ENCODE measurements around the gene RASA3.
"Not testable (repeated sequence)": the region's sequence is repeated elsewhere in the genome, so short reads cannot be mapped to it uniquely, and the experiment has no call there.

Gene RASA3

DNA sequence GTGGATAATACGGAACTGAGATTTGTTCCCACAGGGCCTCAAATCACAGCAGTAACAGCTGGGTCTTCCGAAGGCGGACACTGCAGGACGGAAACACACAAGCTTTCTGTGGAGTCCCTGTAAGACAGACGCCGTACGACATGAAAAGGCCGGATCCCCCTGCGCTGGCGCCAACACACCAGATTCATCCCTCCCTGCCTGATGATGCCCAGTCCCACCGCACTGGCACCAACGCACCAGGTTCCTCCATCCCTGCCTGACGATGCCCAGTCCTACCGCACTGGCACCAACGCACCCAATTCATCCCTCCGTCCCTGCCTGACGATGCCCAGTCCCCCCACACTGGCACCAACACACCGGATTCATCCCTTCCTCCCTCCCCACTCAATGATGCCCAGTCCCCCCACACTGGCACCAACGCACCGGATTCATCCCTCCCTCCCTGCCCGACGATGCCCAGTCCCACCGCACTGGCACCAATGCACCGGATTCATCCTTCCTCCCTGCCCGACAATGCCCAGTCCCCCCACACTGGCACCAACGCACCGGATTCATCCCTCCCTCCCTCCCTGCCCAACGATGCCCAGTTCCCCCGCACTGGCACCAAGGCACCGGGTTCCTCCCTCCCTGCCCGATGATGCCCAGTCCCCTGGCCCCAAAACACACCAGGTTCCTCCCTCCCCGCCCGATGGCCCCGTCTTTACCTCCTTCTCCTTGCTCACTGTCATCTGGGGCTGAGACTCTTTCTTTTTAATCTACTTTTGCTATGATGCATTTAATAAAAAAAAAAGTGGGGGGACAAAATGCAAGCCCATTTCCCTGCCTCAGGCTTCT is 55.1 kb downstream of the RASA3 start:
- DNase-seq = no peak

DNA sequence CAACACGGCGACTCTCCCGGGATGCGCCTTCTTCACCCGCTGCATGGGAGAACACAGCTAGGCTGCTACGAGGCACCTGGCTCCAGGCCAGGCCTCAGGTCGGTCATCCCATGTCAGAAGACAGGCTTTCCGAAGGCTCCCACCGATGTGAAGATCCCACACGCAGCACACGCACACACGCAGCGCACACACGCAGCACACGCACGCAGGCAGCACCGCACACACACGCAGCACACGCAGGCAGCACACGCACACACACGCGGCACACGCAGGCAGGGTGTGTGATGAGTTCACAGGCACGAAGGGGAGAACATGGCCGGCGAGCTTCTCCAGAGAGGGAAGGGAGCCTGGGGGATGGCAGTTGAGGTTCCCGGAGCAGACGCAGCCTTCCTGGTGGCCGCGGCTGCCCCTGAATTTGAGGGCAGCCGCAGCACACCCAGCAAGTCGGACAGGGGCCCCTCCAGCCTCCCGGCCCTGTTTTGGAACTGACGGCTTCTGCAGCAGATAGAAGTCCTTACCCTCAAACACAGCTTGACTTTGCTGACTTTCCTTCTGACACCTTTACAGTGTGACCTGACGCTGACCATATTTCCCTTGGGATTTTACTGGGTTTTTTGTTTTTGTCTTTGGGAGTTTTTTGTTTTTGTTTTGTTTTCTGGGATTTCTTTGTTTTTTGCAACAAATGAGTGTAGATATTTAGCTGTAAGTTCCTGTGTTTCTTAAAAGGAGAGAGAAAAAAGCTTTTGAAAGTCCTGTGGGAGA is 55.9 kb downstream of the RASA3 start:
- no peak for DNase-seq

DNA sequence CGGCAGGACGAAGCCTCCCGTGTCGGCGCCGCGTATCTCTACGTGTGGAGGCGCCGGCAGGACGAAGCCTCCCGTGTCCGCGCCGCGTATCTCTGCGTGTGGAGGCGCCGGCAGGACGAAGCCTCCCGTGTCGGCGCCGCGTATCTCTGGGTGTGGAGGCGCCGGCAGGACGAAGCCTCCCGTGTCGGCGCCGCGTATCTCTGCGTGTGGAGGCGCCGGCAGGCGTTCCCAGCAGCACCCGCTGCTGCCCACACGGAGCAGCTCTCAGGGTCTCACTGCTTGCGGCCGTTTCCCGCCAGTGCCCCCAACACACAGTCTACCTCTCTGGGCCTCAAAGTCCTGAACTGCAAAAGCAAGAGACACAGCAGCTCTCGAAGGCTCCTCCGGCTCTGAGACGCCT is 56.6 kb downstream of the RASA3 start:
- DNase-seq = not testable (repeated sequence)

DNA sequence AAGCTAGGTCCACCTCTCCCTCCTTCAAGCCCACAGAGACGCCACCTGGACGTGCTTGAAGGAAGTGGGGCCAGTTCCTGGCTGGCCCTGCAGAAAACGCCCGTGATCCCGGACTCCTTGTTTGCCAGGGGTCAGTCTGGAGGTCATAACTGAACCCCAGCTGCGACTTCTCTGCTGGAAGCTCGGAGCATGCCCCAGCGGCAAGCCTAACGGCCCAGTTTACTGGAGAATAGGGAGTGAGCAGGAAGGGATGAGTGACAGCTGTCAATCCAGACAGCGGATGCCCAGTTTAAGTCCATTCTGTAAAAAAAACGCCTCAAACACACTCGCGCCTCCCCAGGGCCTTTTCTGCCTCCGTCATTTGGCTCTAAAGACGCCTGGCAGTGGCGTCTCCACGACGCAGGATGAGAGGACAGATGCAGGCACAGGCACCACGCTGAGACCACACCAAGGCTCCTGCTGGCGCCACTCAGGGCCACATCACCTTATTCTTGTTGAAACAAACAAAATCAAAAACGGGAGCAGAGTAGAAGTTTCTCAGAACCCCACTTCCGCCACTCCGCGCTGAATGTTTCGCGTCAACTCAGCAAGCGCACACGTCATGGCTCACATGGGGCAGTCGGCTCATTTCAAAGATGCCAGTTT is 57.6 kb downstream of the RASA3 start:
- no peak for DNase-seq

DNA sequence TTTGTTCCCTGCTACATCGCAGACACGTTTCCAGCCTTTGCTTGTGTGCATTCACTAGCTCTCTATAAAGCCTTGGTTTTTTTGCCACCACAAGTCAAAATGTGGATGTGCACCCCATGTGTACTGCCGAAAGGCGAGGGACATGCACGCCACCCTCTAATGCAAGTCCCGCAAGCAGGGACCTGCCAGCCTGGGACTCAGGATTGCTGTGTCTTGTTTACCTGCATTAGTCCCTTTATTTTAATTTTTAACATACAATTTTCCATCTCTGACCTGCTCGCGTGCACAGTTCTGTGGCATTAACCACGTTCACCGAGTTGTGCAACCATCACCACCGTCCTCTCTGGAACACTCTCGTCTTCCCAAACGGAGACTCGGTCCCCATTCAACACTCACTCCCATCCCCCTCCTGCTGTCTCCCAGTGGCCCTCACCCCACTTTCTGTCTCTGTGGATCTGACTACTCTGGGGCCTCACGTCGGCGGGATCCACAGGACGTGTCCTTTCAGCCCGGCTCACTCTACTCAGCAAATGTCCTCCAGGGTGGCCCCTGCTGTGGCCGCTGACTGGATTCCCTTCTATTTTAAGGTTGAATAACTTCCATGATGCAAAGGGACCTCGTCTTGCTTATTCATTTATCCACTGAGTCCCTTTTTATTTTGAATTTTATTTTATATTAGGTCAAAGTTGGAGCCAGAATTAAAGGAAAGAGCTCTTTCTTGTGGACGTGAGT is 58.4 kb downstream of the RASA3 start:
- DNase-seq = no peak

DNA sequence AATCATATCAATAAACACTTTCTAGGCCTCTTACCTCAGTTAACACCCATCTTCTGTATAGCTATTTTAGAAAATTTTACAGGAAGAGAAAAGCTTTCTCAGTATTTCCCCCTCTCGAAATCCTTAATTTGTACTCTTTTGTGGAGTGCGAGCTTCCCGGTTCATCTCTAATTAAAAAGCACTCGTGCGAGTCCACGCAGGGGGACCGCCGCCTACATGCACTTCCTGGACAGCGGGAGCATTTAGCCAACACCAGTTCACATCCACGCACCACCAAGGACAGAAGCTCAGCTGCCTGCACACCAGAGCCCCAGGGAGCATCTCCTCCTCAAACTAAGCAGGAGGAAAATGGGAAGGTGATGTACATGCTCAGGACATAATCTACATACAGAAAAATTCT is 60.0 kb downstream of the RASA3 start:
- no peak for DNase-seq

DNA sequence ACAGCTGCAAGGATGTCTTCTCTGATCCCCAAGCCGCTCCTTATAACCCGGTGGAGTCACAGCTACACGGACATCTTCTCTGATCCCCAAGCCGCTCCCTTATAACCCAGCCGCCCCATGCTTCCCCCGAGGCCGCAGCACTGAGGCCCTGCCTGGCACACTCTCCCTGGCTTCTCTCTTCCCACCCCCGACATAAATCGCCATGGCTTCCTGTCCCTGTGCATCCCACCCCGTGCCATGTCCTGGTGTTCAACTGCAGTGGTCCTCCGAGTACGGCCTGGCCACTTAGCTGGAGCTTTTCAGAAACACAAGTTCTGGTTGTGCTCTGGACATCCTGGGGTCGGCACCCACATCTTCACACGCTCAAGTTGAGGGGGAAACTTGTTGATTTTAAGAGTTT is 60.4 kb downstream of the RASA3 start:
- no peak for DNase-seq

DNA sequence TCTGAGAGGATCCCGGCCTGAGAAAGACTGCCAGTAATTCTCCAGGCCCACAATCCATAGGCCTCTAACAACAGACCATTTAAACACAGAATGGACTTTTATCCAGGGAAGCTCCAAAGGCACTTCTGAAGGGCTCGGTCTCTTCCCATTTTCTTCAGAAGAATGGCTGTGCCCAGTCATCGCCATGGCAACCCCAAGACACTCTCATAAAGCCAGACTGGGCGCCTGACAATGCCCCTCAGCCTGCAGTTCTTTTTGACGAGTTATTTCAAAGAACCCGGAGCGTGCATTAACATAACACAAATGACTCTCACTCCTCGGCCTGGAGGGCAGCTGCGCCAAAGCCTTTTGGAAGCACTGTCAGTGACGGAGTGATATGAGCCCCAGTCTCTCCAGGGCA is 61.0 kb downstream of the RASA3 start:
- DNase-seq = no peak

DNA sequence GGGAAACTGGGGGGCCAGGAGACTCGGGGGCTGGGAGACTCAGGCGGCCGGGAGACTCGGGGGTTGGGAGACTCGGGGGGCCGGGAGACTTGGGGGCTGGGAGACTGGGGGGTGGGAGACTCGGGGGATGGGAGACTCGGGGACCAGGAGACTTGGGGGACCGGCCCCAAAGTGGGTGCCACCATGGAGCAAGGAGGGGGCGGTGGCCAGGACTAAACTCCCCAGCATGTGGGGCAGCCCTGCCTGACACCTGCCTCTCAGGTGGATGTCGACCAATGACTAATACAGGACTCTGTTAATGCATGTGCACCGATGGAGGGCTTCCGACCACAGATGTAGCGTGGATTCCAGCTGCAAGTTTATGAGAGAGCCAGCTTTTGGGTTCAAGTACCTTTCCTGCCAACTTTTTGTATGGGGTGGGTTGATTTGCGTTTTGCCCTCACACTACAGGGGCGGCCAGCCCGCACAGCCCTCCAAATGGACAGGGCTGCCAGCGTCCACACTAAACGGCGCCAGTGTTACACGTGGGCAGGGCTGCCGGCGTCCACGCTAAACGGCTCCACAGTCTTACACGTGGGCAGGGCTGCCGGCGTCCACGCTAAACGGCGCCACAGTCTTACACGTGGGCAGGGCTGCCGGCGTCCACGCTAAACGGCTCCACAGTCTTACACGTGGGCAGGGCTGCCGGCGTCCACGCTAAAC is 62.2 kb downstream of the RASA3 start:
- no peak for DNase-seq

DNA sequence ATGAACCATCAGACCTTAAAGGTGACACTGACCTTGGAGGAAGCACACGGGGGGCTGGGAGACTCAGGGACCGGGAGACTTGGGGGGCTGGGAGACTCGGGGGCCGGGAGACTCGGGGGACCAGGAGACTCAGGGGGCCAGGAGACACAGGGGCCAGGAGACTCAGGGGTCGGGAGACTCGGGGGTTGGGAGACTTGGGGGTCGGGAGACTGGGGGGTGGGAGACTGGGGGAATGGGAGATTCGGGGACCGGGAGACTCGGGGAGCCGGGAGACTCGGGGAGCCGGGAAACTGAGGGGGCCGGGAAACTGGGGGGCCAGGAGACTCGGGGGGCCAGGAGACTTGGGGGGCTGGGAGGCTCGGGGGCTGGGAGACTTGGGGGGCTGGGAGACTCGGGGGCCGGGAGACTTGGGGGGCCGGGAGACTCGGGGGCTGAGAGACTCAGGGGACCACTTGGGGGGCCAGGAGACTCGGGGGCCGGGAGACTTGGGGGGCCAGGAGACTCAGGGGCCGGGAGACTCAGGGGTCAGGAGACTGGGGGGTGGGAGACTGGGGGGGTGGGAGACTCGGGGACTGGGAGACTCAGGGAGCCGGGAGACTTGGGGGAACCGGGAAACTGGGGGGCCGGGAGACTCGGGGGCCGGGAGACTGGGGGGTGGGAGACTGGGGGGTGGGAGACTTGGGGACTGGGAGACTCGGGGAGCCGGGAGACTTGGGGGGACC is 62.9 kb downstream of the RASA3 start:
- DNase-seq = no peak

DNA sequence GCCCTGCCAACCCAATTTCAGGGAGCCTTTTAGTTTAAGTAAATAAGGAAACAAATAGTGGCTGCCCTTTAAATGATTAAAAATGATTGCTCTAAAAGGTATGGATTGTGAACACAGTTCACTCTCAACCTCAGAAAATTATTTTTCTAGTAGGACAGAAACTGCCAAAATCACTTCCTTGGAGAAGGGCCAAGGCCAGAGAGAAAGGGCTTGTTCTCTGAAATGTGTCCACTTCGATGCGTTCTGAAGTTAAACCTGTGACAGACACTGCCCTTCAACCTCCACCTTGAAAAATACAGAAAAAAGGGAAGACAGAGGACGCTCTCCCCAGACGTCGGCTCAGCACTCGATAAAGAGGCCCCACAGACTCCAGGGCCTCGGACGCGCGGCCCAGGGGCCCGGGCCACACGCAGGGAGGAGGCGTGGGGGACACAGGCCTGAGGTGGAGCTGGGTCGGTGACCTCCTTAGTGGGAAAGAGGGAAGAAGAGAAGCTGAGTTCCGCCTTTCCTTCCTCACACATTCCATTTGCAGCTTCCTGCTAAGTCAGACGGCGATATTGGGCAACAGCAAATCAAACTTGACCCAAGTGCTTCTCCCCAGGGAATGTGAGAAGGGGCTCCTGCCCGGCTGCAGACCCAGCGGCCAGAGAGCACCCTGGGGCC is 63.6 kb downstream of the RASA3 start:
- no peak for DNase-seq

DNA sequence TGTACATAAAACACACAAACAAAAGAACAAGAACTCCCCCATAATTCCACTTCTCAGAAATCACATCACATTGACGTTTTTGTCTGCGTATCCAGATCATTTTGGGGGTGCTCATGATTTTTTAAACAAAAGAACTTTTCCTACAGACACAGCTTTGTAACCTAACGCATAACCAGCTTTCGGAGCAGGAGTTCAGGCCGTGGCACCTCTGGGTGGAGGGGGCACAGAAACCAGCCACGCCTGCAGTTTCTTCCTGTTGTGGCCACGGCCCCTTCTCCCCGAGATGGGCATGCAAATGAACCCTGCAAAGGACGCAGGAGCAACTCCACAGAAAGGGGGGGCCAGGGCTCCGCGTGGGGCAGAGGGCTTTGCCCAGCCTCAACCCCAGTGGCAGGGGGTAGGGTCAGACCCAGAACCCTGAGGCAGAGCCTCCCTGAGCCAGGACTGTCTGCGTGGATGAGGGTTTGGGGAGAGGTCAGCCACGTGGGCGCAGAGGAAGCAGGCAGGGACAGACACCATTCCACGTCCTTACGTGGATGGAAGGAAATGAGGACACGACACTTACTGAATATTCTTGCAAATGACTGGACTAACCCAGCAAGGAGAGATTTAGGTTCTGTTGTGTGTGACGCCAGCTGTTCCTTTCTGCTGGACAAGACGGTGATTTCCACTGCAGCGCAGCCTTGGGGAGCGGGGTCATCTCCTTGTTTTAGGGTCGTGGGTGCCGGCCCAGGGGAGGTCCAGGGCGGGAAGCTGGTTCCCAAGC is 64.4 kb downstream of the RASA3 start:
- no peak for DNase-seq

DNA sequence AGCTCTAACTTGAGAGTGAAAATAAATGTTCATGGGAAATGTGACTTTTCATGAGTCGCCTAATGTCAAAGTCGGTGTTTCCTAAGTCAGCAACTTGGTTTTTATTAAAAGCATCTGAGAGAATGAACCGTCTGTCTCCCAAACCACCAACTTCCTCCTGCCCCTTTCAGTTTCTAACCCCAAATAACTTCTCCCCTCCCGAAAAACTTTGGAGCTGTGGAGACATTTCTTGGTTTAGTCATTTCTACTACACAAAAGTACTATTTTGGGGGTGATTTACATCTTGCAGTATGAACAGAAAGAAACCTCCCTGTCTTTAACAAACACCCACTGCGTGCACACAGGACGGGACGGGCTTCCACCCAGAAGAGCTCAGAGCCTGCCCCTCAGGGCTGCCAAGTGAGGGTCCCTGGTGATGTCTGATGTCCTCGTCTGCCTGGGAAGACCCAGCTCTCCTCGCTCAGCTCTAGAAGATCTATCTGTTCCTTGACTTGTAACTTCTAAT is 65.0 kb downstream of the RASA3 start:
- DNase-seq = no peak

DNA sequence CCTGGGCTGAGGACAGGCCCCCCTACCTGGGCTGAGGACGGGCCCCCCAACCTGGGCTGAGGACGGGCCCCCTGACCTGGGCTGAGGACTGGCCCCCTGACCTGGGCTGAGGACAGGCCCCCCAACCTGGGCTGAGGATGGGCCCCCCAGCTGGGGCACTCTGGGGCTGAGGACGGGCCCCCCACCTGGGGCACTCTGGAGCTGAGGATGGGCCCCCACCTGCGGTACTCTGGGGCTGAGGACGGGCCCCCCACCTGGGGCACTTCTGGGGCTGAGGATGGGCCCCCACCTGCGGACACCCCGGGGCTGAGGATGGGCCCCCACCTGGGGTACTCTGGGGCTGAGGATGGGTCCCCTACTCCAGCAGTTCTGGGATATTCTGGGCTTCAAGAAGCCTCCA is 65.5 kb downstream of the RASA3 start:
- DNase-seq = no peak

DNA sequence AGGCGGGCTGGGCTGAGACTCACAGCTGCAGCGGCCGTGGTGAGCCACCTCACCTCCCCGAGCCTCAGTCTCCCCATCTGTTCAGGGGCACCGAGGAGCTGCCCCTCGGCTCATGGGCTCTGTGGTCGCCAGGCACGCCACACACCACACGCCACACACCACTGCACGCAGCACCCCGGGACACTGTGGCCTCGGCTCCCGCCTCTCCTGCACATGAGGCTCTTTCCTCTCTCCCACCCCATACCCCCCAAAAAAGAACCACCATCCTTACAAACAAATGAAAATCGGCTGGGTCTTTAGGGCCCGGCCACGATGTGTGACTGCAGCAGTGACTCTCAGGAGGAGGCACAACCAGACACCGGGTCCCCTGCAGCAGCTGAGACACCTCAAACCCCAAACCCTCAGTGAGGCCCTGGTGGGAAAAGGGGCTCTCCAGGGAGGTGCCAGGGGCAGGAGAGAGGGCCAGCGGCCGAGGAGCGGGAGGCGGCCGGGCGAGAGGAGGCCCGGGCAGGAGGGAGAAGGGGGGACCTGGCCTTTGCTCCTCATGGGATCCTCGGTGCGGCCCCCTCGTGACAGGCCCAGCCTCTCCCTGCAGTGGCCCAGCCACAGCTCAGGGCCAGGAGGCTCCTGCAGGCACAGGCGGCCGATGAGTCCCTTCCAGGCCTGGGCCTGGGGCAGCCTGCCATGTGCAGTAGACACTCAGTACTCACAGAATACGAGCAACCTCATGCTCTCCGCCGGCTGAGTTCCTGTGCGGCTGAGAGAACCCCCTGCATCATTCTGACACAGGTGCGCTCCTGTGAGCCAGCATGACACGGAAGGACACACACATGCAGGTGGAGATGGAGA is 66.3 kb downstream of the RASA3 start:
- no peak for DNase-seq

DNA sequence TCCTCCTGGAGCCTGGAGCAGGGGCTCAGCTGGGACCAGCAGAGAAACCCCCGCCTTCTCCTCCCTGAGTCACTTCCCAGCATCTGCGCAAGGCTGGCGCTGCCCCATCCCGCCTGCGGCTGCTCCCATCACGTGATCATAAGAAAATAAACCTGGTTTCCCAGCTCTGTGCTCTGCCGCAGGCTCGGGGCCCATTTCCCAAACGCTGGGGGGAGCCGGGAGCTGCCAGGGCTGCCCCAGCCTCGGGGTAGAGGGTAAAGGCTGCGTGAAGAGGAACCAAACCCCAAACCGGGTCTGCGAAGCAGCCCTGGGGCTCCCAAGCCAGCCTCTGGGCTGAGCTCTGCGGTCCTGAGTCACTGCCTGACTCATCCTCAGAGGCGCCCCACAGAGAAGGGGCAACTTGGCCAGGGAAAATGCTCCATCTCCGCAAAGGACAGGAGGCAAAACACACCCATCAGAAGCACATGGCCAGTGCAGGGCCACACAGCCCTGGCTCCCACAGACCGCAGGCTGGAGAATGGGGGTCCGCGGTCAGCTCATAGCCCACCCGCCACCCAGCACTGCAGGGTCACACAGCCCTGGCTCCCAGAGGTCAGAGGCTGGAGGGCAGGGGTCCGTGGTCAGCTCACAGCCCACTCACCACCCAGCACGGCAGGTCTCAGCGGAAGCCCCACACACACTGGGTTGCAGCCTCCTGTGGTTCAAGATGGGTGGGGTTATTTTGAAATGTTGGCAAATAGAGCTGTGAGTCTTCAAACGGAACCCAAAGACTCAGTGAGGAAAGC is 67.1 kb downstream of the RASA3 start:
- peak; percentile 50 for DNase-seq

DNA sequence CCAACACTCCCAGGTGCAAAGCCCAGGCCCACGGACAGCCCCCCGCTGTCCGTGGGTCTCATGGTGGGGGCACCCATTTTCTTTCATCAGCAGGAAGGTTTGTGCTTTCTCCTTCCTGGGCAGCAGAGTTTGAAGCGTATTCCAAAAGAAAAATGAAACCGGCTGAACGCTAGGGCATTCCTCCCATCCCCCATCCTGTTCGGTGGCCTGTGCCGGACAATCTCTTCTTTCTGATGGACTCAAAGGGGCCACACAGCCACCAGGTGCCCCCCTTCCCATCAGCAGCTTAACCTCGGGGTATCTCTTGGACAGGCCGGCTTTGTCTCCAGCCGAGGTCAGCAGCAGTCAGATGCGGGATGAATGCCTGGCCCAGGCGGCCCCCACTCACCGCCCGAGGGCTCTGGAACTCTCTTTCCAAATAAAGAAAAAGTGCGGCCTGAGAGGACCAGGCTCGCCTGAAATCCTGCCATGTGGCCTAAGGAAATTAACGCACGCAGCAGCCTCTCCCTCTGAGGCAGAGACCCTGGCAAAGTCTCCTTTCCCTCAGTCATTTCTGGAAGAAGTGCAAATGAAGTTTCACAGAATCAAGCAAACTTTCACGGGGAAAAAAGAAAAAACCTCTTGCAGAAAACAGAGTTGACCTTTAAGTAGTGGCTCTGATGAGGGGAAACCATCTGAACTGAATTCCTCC is 67.8 kb downstream of the RASA3 start:
- DNase-seq = no peak
